G401 (cell line): ENCODE data around the gene HES1. TPM values are rescaled to one million over a fixed set of nuclear protein-coding genes. Genes with fewer than 3 reads are reported as not detected.

Source experiments
- DNase-seq: peaks from one replicate; pipeline ENCODE4 v3.0.0-alpha.2; 2015; ENCODE audit warnings: low spot score
- in situ Hi-C: cut with HindIII; loops from 2 replicates; pipeline ENCODE4 v1.10.0; 2016; ENCODE audit warnings: low sequenced_read_pairs, mixed read lengths
- total RNA-seq: library from RNA; depleted of rRNA; stranded (reverse); fragments of >200 nt; shearing (Covaris generic); gene quantifications from 2 replicates; pipeline ENCODE4 v1.2.3, GENCODE V29; 2014

Gene HES1
- total RNA-seq, 1 experiment from 2014 or later: 3.3 TPM

DNA sequence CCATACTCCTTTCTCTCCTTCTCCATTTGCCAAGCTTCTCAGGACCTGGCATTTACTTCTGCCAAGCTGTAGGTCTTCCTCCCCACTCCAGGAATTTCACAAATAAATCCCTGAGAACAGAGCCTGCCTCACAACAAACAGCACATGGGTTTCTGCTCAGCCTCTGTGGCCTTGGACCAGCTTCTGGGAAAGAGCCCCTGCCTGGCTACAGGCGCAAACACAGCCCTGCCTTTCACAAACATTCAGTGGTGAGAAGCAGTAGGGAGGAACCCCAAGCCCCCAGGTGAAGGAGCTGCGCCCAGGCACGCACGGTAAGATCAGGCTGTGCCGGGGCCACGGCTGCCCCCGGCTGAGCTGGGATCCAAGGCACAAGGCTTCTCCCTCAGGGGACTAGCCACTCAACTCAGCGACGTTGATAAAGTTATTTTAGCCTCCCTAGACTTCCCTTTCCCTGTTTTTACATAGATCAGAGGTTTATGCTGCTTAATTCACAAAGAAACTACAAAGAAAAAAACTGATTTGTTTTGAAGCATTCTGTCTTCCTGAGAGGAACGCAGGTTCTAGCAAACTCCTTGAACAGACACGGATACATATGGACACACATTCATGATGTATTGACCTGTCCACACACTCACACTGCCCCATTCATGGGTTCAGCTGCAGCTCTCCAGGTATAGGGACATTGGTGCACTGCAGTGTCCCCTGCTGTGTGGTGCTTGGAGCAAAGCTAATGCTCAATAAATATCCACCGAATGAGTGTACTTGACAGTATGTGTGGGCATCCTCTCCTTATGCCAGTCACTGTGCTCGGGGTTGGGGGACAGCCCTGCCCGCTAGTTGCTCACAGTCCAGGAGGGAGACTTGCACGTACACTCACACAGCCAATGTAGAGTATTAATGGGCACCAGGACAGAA is 25.4 kb downstream of the HES1 start:
- no peak for DNase-seq
- in situ Hi-C loops: no loop called here

DNA sequence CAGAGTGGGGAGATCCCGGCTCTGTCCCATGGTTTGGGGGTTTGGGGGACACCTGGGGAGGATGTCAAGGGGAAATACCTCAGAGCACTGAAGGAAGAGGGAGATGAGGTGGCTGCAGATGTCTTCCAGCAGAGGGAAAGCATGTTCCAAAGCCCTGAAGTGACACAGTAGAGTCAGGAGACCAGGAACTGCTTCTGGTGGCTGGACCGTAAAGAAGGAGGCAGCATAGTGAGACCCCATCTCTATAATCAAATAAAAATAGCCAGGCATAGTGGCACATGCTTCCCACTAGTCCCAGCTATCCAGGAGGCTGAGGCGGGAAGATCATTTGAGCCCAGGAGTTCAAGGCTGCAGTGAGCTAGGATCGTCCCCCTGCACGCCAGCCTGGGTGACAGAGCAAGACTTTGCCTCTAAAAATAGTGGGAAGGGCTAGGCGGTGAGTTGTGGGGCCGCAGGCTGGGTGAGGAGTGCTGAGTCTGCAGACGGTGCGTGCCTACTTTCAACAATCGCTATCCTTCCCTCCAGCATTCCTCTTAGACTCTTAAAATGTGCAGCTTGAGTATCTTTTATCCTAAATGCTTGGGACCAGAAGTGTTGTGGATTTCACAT is 26.2 kb downstream of the HES1 start:
- in situ Hi-C loops: no loop called here

DNA sequence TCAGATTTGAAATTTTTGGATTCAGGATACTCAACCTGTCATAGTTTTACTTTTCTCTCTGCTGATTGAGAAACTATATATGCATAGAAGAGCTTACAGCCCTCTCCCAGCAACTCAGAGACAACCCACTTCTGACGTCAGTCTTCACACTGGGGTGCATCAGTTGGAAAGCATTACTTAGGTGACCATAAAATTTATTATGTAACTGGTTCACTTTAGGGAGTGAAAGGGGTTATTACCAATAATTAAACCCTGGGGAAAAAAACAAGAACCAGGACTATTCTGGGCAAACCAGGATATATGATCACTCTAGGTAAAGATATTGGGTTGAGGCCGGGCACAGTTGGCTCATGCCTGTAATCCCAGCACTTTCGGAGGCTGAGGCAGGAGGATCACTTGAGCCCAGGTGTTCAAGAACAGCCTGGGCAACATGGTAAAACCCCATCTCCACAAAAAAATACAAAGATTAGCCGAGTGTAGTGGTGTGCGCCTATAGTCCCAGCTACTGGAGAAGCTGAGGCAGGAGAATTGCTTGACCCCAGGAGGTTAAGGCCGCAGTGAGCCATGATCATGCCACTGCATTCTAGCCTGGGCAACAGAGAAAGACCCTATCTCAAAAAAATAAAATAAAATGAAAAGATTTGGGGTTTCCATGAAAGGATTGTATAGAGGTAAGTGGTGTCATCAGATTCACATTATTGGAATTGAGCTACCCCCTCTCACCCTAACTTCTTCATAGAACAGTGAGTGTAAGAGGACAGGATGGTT is 27.1 kb downstream of the HES1 start:
- in situ Hi-C loops: no loop called here
- no peak for DNase-seq

More for the DNA sequence above, 26.2 kb downstream of the HES1 start:
- no peak for DNase-seq

DNA sequence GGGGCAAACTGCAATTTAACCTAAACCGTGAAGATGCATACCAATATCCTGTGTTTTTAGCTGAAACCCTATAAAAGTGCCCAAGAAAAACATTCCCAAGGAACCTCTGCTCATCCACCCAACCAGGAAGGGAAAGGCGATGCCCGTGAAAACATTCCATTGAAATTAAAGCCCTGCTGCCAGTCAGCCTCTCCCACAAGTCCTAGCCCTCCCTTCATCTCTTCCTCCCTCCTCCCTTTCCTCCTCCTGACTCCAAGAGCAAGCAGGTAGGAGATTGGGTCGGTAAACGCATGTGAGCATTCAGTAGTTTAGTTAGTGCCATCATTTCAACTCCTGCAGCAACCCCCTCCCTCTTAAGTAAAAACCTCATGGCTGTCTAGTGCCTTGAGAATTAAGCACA is 27.7 kb downstream of the HES1 start:
- in situ Hi-C loops: no loop called here
- no peak for DNase-seq

DNA sequence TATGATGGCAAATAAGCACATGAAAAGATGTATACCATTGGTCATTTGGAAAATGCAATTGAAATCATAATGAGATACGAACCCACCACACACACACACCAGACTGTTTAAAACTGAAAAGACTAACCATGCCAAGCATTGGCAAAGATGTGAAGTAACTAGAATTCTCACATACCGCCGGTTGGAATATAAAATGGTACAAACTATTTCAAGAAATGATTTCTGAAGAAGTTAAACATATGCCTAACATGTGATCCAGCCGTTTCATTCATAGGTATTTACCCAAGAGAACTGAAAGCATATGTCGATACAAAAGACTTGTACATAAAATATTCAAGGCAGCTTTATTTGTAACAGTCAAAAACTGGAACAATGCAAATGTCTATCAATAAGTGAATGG is 28.9 kb downstream of the HES1 start:
- no peak for DNase-seq
- in situ Hi-C loops: no loop called here

DNA sequence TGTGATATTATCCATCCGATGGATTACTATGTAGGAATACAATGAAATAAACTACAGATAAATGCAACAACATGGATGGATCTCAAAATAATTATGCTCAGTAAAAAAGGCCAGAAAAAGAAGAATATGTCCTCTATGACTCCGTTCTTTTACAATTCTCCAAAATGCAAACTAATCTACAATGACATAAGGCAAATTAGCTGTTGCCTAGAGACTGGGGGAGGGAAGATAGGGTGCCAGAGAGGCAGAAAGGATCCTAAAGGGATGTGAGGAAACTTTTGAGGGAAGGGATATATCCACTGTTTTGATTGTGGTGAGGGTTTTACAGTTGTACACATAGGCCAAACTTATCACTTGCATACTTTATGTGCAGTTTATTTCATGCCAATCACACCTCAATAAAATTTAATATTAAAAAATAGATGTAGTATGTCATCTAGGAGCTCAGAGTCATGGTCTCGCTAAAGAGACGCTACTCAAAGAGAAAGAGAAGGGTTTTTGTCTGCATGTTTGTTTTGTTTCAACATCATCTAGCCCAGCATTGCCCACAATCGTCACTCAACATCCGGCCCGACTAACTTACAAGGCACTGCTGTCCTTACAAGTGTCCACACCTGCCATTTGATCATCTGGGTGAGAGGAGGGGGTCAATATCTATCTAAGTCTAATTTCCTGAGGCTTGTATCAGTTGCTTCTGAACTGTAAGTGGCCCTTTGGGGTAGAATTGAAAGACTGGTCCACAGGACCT is 29.5 kb downstream of the HES1 start:
- DNase-seq: no peak
- in situ Hi-C loops: no loop called here

DNA sequence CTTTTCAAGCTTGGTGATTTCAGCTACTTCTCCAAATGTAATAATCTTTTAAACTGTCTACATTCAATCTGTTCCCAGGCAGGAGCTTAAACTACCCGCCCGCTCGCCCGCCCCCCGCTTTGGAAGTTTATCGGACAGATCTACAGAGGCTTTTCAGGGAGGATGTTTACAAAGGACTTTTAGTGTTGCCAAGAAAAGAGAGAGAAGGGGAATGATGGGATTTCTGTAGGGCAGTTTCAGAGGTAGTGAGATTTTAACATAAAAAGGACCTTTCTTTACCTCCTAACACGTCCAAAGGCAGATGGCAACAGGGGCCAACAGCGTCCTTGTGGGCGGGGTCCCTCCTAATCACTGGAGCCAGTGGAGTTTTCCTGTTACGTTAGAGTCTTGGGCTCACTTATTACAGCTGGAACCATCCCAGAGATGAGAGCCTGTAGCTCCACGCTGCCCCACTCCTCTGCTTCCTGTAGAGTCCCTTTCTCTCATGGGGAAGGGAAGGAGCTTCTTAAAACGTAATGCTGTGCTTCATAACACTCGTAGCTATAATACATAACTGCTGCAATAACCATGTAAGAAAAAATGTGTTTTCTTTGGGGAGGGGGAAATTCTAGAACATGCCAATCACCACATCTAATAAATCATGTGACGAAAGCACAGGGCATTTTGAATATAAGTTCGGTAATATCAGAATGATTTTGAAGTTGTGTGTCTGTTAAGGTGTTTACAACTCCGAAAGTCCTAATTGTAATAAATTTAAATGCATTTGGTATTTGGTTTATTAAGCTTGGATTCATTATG is 30.9 kb downstream of the HES1 start:
- DNase-seq: no peak
- in situ Hi-C loops: no loop called here

DNA sequence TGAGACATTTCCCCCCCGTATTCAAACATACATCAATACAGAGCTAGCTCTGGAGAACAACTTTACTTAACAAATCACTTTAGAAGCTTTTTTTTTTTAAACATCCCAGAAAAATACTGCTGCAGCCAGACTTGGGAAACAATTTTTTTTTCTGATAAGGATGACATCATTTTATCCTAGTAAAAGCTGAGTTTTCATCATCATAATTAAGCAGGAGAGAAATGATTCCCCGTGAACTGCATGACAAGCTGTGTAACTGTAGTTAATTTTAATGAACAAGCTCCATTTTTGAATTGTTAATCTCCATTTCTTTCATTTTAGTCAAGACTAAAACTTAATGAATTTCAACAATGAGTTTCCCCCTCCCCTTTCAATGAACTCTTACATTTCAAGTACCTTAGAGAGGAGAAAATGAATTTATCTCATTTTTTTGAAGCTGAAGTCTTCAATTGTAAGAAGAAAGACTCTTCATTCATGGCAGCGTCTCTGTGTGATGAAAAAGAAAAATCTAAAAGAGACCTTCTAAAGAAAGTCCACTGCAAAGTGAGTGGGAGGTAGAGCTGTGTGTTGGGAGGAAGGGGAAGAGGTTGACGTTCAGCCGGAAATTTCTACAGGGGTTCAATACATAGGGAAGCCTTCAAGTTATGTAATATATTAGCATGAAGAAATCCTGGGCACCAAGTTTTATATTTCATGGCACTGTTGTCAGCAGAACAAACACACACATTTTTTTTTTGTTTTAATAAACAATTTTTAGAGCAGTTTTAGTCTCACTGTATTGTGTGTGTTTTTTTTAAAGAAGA is 31.7 kb downstream of the HES1 start:
- DNase-seq: no peak
- in situ Hi-C loops: no loop called here

DNA sequence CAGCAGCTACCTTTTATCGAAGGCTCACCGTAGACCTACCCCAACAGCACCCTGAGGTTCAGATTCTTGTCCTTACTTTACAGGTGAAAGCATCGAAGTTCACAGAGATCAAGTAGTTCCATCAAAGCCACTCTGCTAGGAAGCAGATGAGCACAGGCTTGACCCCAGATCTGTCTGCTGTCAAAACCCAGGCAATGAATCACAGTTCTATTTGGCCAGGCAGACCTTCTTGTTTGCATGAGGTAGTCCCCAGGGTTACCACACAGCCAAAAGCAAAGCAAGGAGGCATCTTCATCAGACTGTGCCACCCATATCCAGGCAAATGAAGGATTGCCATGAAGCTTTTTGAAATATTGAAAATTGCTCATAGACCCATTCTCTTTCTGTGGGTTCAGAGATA is 33.0 kb downstream of the HES1 start:
- in situ Hi-C loops: no loop called here
- no peak for DNase-seq

DNA sequence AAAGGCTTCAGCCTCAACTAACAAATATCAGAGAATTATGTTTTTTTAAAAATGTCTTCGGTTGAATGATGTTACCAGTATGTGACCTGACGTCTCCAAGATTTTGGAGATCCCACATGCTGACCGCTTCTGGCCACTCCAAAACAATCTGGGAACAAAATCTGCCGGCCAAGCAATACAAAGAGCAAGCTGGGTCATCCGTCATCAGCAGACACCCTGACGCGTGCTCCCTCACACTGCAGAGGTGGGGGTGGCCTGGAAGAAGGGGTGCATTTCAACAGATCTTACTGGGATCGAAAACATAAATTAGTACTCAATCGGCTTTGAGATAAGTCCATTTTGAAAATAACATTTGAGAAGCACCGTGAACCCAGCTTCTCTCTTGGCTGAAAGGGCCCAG is 33.6 kb downstream of the HES1 start:
- no peak for DNase-seq
- in situ Hi-C loops: no loop called here

DNA sequence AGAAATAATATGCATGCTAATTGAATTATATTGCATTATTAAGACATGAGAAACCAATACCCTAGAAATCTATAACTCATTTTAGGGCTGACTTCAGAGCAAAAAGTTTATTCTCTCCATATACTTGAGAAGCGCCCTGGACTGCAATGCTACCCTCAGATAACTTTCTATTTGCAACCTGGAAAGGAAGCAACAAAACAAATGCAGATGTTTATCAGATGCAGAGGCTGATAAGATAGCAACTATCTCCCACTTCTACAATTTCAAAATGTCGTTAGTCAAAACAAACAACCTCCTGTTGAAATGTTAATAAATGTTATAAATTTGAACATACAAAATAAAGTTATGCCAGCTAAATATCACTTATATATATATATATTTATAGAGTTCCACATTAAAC is 34.8 kb downstream of the HES1 start:
- in situ Hi-C loops: no loop called here
- no peak for DNase-seq

DNA sequence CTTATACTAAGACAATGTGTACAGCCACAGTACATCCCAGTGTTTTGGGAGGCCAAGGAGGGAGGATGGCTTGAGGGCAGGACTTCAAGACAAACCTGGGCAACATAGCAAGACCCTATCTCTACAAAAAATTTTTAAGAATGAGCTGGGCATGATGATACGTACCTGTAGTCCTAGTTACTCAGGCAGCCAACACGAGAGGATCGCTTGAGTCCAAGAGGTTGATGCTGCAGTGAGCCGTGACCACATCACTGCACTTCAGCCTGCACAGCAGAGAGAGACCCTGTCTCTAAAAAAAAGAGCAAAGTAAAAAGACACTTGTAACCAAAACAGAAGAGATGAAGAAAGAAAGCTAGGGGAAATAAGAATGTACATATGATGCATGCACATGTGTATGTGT is 38.5 kb downstream of the HES1 start:
- DNase-seq: no peak
- in situ Hi-C loops: no loop called here

DNA sequence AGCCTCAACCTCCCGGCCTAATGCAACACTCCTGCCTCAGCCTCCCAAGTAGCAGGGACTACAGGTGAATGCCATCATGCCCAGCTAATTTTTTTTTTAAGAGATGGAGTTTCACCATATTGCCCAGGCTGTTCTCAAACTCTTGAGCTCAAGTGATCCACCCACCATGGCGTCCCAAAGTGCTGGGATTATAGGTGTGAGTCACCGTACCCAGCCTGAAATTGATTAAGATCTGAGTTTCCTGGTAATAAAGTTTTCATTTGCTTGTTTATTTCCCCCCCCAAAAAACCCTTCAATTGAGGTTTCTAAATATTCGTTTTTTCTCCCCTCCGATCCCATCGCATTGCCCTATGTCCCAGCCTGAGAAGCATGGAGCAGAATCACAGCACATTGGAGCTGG is 39.0 kb downstream of the HES1 start:
- in situ Hi-C loops: no loop called here
- no peak for DNase-seq

DNA sequence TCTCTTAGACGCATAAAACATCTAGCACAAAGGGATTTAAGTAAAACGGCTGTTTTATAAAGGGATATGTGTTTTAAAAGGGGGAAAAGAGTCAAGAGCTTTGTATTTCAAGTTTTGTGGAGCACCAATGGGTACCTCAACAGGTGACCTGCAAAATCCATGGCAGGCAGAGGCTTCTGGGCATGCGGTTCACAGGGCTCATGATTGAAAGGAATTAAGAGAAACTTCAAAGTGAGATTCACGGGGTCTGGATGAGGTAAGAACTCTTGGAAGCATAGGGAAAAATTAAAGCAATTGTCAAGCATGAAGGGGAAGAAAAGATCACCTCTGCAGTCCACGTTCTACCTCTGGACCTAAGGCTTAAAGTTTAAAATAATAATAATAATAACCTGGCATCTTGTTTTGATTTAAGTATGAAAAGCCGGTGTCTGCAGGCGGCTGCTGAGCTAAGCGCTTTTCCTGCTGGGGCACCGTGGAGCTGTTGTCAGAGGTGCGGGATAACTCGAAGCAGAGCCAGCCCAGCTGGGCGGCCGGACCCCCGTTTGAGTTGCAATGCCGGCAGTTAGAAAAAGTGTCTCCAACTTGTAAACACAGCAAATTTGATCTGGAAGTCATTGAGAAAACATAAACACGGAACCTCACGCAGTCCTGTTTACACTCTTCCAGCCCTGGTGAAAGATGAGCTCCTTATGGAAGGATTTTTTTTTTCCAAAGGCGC is 40.5 kb downstream of the HES1 start:
- in situ Hi-C loops: no loop called here
- no peak for DNase-seq

DNA sequence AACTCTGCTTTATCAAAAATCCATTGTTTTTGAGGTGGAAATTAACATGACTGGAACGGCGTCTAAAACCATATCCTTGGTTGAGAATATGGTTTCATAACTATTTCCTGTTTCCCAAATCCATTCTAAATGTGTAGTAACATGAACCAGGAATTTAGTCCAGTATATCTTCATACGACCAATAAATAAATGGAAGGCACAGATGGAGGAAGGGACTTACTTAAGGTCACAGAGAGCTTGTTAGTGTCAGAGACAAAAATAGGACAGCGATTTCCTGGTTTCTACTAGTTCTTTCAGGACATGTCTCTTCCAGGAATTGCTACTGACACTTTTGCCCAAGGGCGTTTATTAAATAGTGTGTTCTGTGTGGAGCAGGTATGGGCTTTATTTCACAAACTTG is 41.2 kb downstream of the HES1 start:
- in situ Hi-C loops: no loop called here
- DNase-seq: no peak

DNA sequence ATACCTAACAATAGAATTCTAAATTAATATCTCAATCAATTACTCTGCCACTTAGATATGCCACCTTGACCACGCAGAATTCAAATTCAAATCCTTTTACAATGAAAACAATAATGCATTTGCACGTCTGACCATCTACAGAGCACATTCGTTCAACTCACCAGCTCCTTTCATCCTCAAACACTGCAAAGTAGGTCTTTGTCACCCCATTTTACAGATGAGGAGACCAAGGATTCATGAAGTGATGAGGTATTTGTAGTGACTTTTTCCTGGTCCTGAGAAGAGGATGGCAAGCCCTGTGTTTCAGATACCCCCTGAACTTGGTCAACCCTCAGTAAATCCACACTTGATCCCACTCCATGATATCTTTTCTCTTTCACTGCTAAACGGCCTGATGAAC is 42.2 kb downstream of the HES1 start:
- DNase-seq: no peak
- in situ Hi-C loops: no loop called here

DNA sequence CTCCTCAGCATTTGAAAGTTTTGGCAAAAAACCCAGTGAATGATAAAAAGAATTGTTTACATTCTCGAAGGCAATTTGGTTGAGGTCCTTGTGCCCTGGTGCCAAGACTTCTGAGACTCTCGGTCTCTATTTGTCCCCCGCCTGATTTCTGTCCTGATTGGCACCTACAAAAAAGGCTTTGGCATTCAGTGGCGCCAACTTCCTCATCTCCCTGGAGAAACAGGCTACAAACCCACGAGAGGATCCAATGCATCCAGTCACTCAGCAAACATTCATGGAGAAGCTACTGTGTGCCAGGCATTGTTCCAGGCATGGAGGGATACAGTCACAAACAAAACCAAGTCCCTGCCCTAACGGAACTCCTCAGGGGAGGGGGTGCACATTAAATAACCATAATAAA is 42.7 kb downstream of the HES1 start:
- DNase-seq: no peak
- in situ Hi-C loops: no loop called here
